BLaER1 treated with 17β-estradiol and CSF1 and Interleukin-3, amounts not matched to agents 10 nM and 100 nM (cell line): ENCODE data around the gene BTBD9.
A peak's percentile ranks its signal among the peaks of the same experiment; 100 is the strongest.

ENCODE experiments used
- H3K27ac ChIP-seq, 11 experiments: shearing (Covaris generic); formaldehyde crosslinking; 2 replicates each; pipeline ENCODE4 v1.8.1; 2022
- H3K27me3 ChIP-seq, 11 experiments: shearing (Covaris generic); formaldehyde crosslinking; 2 replicates each; pipeline ENCODE4 v1.8.1; 2022
- H3K36me3 ChIP-seq, 11 experiments: shearing (Covaris generic); formaldehyde crosslinking; 2 replicates each; pipeline ENCODE4 v1.8.1; 2022
- H3K4me1 ChIP-seq, 10 experiments: shearing (Covaris generic); formaldehyde crosslinking; 2 replicates each; pipeline ENCODE4 v1.8.1; 2022
- H3K4me2 ChIP-seq, 11 experiments: shearing (Covaris generic); formaldehyde crosslinking; 2 replicates each; pipeline ENCODE4 v1.8.1; 2022
- H3K4me3 ChIP-seq, 10 experiments: shearing (Covaris generic); formaldehyde crosslinking; 2 replicates each; pipeline ENCODE4 v1.8.1; 2022
- H3K9ac ChIP-seq, 11 experiments: shearing (Covaris generic); formaldehyde crosslinking; 2 replicates each; pipeline ENCODE4 v1.8.1; 2022
- H3K9me3 ChIP-seq, 11 experiments: shearing (Covaris generic); formaldehyde crosslinking; replicated peaks in 1 of 11; 2 replicates each; pipeline ENCODE4 v1.8.1; 2022
- H4K20me1 ChIP-seq, 11 experiments: shearing (Covaris generic); formaldehyde crosslinking; 2 replicates each; pipeline ENCODE4 v1.8.1; 2022
- Cebpa-rat ChIP-seq, 11 experiments: shearing (Covaris generic); IDR thresholded peaks; 2 replicates each; pipeline ENCODE4 v1.8.1; 2022

Gene BTBD9

GRCh38 chr6:38483526-38483925 lies 156.2 kb downstream of the BTBD9 start:
- Histone ChIP-seq H3K27ac (peak overlapping the region in 5 of 11 experiments; percentile 24 to 64 (median 56); a peak in 11 of 22 replicates), H3K4me1 (peaks cover 0 to 60% (median 14%) of the 10 kb centered on the region in 10 experiments; a peak in 13 of 20 replicates), H3K9ac (no peak overlapping the region; a peak in 2 of 22 replicates), H3K9me3 (0 out of 22 replicates have a peak, but pooled peaks cover 0 to 8% (median 0%) of the 10 kb centered on the region in 11 experiments), H3K36me3 (no peaks in the 10 kb centered on the region), H3K4me2 (peak overlapping the region in 5 of 11 experiments; percentile 35 to 73 (median 63); a peak in 10 of 22 replicates), H4K20me1 (no peaks in the 10 kb centered on the region), H3K4me3 (no peak overlapping the region), H3K27me3 (no peaks in the 10 kb centered on the region)
- no peak for TF ChIP-seq Cebpa-rat (IDR thresholded peaks at IDR 0.05)

- Histone ChIP-seq H3K36me3 (no peaks in the 10 kb centered on the region), H3K9me3 (0 out of 22 replicates have a peak, but pooled peaks cover 0 to 8% (median 0%) of the 10 kb centered on the region in 11 experiments), H3K4me1 (peaks cover 6 to 71% (median 25%) of the 10 kb centered on the region in 10 experiments; a peak in 18 of 20 replicates), H3K4me2 (peak overlapping the region in 5 of 11 experiments; percentile 35 to 73 (median 63); a peak in 7 of 22 replicates), H3K27ac (peak overlapping the region in 2 of 11 experiments; percentile 56 to 58; a peak in 1 of 22 replicates), H3K27me3 (no peaks in the 10 kb centered on the region), H3K9ac (no peak overlapping the region), H3K4me3 (no peak overlapping the region), H4K20me1 (no peaks in the 10 kb centered on the region)
- TF ChIP-seq Cebpa-rat (IDR thresholded peaks at IDR 0.05) = no peak
Observed at GRCh38 chr6:38482466-38482865, 157.3 kb downstream of the BTBD9 start.

- peaks cover 6 to 73% (median 28%) of the 10 kb centered on the region in 10 experiments; a peak in 18 of 20 replicates for H3K4me1 ChIP-seq
- H3K4me2 ChIP-seq = peak overlapping the region in 5 of 11 experiments; percentile 13 to 73 (median 34); a peak in 8 of 22 replicates
- no peaks in the 10 kb centered on the region for H4K20me1 ChIP-seq
- H3K9me3 ChIP-seq = 0 out of 22 replicates have a peak, but pooled peaks cover 0 to 8% (median 0%) of the 10 kb centered on the region in 11 experiments
- no peak overlapping the region for H3K4me3 ChIP-seq
- H3K9ac ChIP-seq = no peak overlapping the region
- no peak for TF ChIP-seq Cebpa-rat (IDR thresholded peaks at IDR 0.05)
- H3K27ac ChIP-seq = no peak overlapping the region
- H3K36me3 ChIP-seq = no peaks in the 10 kb centered on the region
- H3K27me3 ChIP-seq = no peaks in the 10 kb centered on the region
Observed at GRCh38 chr6:38481851-38482250, 157.9 kb downstream of the BTBD9 start.

- TF ChIP-seq Cebpa-rat (IDR thresholded peaks at IDR 0.05) = no peak
- H3K4me2 ChIP-seq = peak overlapping the region in 4 of 11 experiments; percentile 13 to 73 (median 54); a peak in 7 of 22 replicates
- H3K4me3 ChIP-seq = no peak overlapping the region
- H4K20me1 ChIP-seq = no peaks in the 10 kb centered on the region
- H3K4me1 ChIP-seq = peaks cover 6 to 73% (median 28%) of the 10 kb centered on the region in 10 experiments; a peak in 18 of 20 replicates
- H3K36me3 ChIP-seq = no peaks in the 10 kb centered on the region
- H3K27ac ChIP-seq = no peak overlapping the region
- H3K27me3 ChIP-seq = no peaks in the 10 kb centered on the region
- H3K9ac ChIP-seq = no peak overlapping the region
- 0 out of 22 replicates have a peak, but pooled peaks cover 0 to 8% (median 0%) of the 10 kb centered on the region in 11 experiments for H3K9me3 ChIP-seq
Observed at GRCh38 chr6:38481211-38481836, 158.4 kb downstream of the BTBD9 start.

GRCh38 chr6:38480036-38480435 lies 159.7 kb downstream of the BTBD9 start:
- Histone ChIP-seq H3K36me3 (no peaks in the 10 kb centered on the region), H3K4me2 (peak overlapping the region in 3 of 11 experiments; percentile 30 to 68 (median 54); a peak in 5 of 22 replicates), H3K9me3 (no peaks in the 10 kb centered on the region), H3K4me1 (peaks cover 6 to 72% (median 28%) of the 10 kb centered on the region in 10 experiments; a peak in 18 of 20 replicates), H3K9ac (no peak overlapping the region), H3K4me3 (no peak overlapping the region), H3K27ac (no peak overlapping the region), H3K27me3 (no peaks in the 10 kb centered on the region), H4K20me1 (no peaks in the 10 kb centered on the region)
- no peak for TF ChIP-seq Cebpa-rat (IDR thresholded peaks at IDR 0.05)

- H3K9me3 ChIP-seq = no peaks in the 10 kb centered on the region
- H3K4me2 ChIP-seq = peak overlapping the region in 5 of 11 experiments; percentile 2 to 68 (median 30); a peak in 7 of 22 replicates
- H3K27me3 ChIP-seq = no peaks in the 10 kb centered on the region
- H4K20me1 ChIP-seq = no peaks in the 10 kb centered on the region
- no peak overlapping the region for H3K27ac ChIP-seq
- no peak overlapping the region for H3K9ac ChIP-seq
- H3K4me3 ChIP-seq = no peak overlapping the region
- H3K4me1 ChIP-seq = peaks cover 6 to 64% (median 28%) of the 10 kb centered on the region in 10 experiments; a peak in 18 of 20 replicates
- H3K36me3 ChIP-seq = no peaks in the 10 kb centered on the region
- TF ChIP-seq Cebpa-rat (IDR thresholded peaks at IDR 0.05) = no peak
Observed at GRCh38 chr6:38479331-38479730, 160.4 kb downstream of the BTBD9 start.

- TF ChIP-seq Cebpa-rat (IDR thresholded peaks at IDR 0.05) = no peak
Observed at GRCh38 chr6:38477680-38478260, 162.0 kb downstream of the BTBD9 start.

GRCh38 chr6:38476888-38477287 lies 162.8 kb downstream of the BTBD9 start:
- Histone ChIP-seq H3K4me1 (peaks cover 6 to 41% (median 19%) of the 10 kb centered on the region in 10 experiments; a peak in 18 of 20 replicates), H3K4me3 (no peak overlapping the region), H4K20me1 (no peaks in the 10 kb centered on the region), H3K9me3 (no peaks in the 10 kb centered on the region), H3K9ac (no peak overlapping the region; a peak in 1 of 22 replicates), H3K36me3 (no peaks in the 10 kb centered on the region), H3K4me2 (no peak overlapping the region), H3K27me3 (no peaks in the 10 kb centered on the region), H3K27ac (no peak overlapping the region)
- TF ChIP-seq Cebpa-rat (IDR thresholded peaks at IDR 0.05) = no peak

More at GRCh38 chr6:38477680-38478260, 162.0 kb downstream of the BTBD9 start:
- no peaks in the 10 kb centered on the region for H3K27me3 ChIP-seq
- H3K27ac ChIP-seq = peak overlapping the region in 1 of 11 experiments; percentile 3; a peak in 1 of 22 replicates
- peaks cover 6 to 49% (median 22%) of the 10 kb centered on the region in 10 experiments; a peak in 18 of 20 replicates for H3K4me1 ChIP-seq
- H3K4me2 ChIP-seq = peak overlapping the region; percentile 2 to 68 (median 43); a peak in 19 of 22 replicates
- no peak overlapping the region for H3K4me3 ChIP-seq
- no peaks in the 10 kb centered on the region for H3K36me3 ChIP-seq
- no peak overlapping the region for H3K9ac ChIP-seq
- no peaks in the 10 kb centered on the region for H4K20me1 ChIP-seq
- H3K9me3 ChIP-seq = no peaks in the 10 kb centered on the region

- no peak overlapping the region for H3K9ac ChIP-seq
- no peaks in the 10 kb centered on the region for H3K27me3 ChIP-seq
- no peak overlapping the region for H3K27ac ChIP-seq
- no peak overlapping the region for H3K4me2 ChIP-seq
- TF ChIP-seq Cebpa-rat (IDR thresholded peaks at IDR 0.05) = no peak
- no peaks in the 10 kb centered on the region for H4K20me1 ChIP-seq
- H3K4me3 ChIP-seq = no peak overlapping the region
- no peaks in the 10 kb centered on the region for H3K9me3 ChIP-seq
- no peaks in the 10 kb centered on the region for H3K36me3 ChIP-seq
- H3K4me1 ChIP-seq = peaks cover 6 to 34% (median 17%) of the 10 kb centered on the region in 10 experiments; a peak in 18 of 20 replicates
Observed at GRCh38 chr6:38476141-38476540, 163.6 kb downstream of the BTBD9 start.
